WTC11 (cell line): Measurements from ENCODE around the gene GBP7. TPM values are rescaled to one million over a fixed set of nuclear protein-coding genes. Genes with fewer than 3 reads are reported as not detected.

Experiments used
- ATAC-seq: fragments of 200-7000 bp; cut with Tn5 transposase; 2 replicates; pipeline ENCODE4 v1.10.0; 2021; ENCODE audit warnings: mild to moderate bottlenecking, moderate library complexity
- CTCF ChIA-PET: fragments of 300-600 bp; sonication (Branson Sonifier 250); formaldehyde crosslinking; loops from one replicate; lab custom pipeline; 2021; ENCODE audit warnings: antibody characterized with exemption; lab: Charles Lee
- POLR2A ChIA-PET: fragments of 350-600 bp; sonication (Branson Sonifier 250); formaldehyde crosslinking; loops from one replicate; lab custom pipeline; 2021; ENCODE audit warnings: antibody characterized with exemption; lab: Charles Lee
- DNase-seq: peaks from one replicate; pipeline ENCODE4 v3.0.0; 2021; ENCODE audit warnings: low spot score
- H3K27ac Mint-ChIP-seq: 2 replicates; pipeline ENCODE4 v1.8.0; 2021; ENCODE audit warnings: mixed read lengths
- H3K27me3 Mint-ChIP-seq: 2 replicates; pipeline ENCODE4 v1.8.0; 2021; ENCODE audit warnings: low read depth, mild to moderate bottlenecking, moderate library complexity, mixed read lengths
- H3K36me3 Mint-ChIP-seq: 2 replicates; pipeline ENCODE4 v1.8.0; 2021; ENCODE audit warnings: mixed read lengths
- H3K4me1 Mint-ChIP-seq: 2 replicates; pipeline ENCODE4 v1.8.0; 2022; ENCODE audit warnings: mixed read lengths
- H3K4me3 Mint-ChIP-seq: 2 replicates; pipeline ENCODE4 v1.8.0; 2021; ENCODE audit warnings: mild to moderate bottlenecking, moderate library complexity, mixed read lengths
- H3K9me3 Mint-ChIP-seq: 2 replicates; pipeline ENCODE4 v1.8.0; 2021; ENCODE audit warnings: mixed read lengths
- ATF2 ChIP-seq: sonication (generic); formaldehyde crosslinking; IDR thresholded peaks from 2 replicates; pipeline ENCODE4 v1.8.1; 2022; ENCODE audit warnings: low read depth, missing genetic modification reagents, borderline replicate concordance
- ATF6 ChIP-seq: sonication (generic); formaldehyde crosslinking; IDR thresholded peaks from 2 replicates; pipeline ENCODE4 v1.8.1; 2023; ENCODE audit warnings: mild to moderate bottlenecking, missing genetic modification reagents
- CDX4 ChIP-seq: fragments of 250-450 bp; sonication (Bioruptor Pico); IDR thresholded peaks from 2 replicates; pipeline ENCODE4 v1.9.0; 2021; ENCODE audit warnings: moderate library complexity, mild to moderate bottlenecking, inconsistent platforms, borderline replicate concordance
- CTCF ChIP-seq: fragments of 200-600 bp; IDR thresholded peaks from 2 replicates; pipeline ENCODE4 v1.8.0; 2022; ENCODE audit warnings: antibody characterized with exemption
- E2F5 ChIP-seq: sonication (generic); formaldehyde crosslinking; IDR thresholded peaks from 2 replicates; pipeline ENCODE4 v1.8.1; 2022; ENCODE audit warnings: mild to moderate bottlenecking, moderate library complexity, missing genetic modification reagents
- ELF4 ChIP-seq: sonication (generic); formaldehyde crosslinking; IDR thresholded peaks from 2 replicates; pipeline ENCODE4 v1.8.1; 2022; ENCODE audit warnings: low read depth, mild to moderate bottlenecking, moderate library complexity, missing genetic modification reagents
- EMX1 ChIP-seq: fragments of 250-450 bp; sonication (Bioruptor Pico); IDR thresholded peaks from 2 replicates; pipeline ENCODE4 v1.8.0; 2021; ENCODE audit warnings: mild to moderate bottlenecking
- ETV6 ChIP-seq: sonication (generic); formaldehyde crosslinking; IDR thresholded peaks from 2 replicates; pipeline ENCODE4 v1.8.1; 2022; ENCODE audit warnings: mild to moderate bottlenecking, missing genetic modification reagents
- FOXP4 ChIP-seq: sonication (generic); formaldehyde crosslinking; IDR thresholded peaks from 2 replicates; pipeline ENCODE4 v1.8.0; 2022; ENCODE audit warnings: mild to moderate bottlenecking, missing genetic modification reagents
- JAZF1 ChIP-seq: fragments of 250-450 bp; sonication (Bioruptor Pico); IDR thresholded peaks from 2 replicates; pipeline ENCODE4 v1.9.0; 2021; ENCODE audit warnings: moderate library complexity, mild to moderate bottlenecking, inconsistent platforms
- MLX ChIP-seq: sonication (generic); formaldehyde crosslinking; IDR thresholded peaks from 2 replicates; pipeline ENCODE4 v1.8.1; 2023; ENCODE audit warnings: mild to moderate bottlenecking, missing genetic modification reagents, moderate library complexity
- USF1 ChIP-seq: sonication (generic); formaldehyde crosslinking; IDR thresholded peaks from 2 replicates; pipeline ENCODE4 v1.8.0; 2022; ENCODE audit warnings: mild to moderate bottlenecking, missing genetic modification reagents
- USF2 ChIP-seq: sonication (generic); formaldehyde crosslinking; IDR thresholded peaks from 2 replicates; pipeline ENCODE4 v1.8.1; 2023; ENCODE audit warnings: mild to moderate bottlenecking, missing genetic modification reagents, moderate library complexity
- ZBTB43 ChIP-seq: sonication (generic); formaldehyde crosslinking; IDR thresholded peaks from 2 replicates; pipeline ENCODE4 v1.8.1; 2023; ENCODE audit warnings: mild to moderate bottlenecking, missing genetic modification reagents
- ZNF219 ChIP-seq: sonication (generic); formaldehyde crosslinking; IDR thresholded peaks from 2 replicates; pipeline ENCODE4 v1.8.0; 2023; ENCODE audit warnings: missing genetic modification reagents, mild to moderate bottlenecking, borderline replicate concordance
- ZNF423 ChIP-seq: fragments of 250-450 bp; sonication (Bioruptor Pico); IDR thresholded peaks from 2 replicates; pipeline ENCODE4 v2.1.2; 2022; ENCODE audit warnings: mild to moderate bottlenecking, moderate library complexity
- ZSCAN18 ChIP-seq: fragments of 250-450 bp; sonication (Bioruptor Pico); IDR thresholded peaks from 2 replicates; pipeline ENCODE4 v2.1.2; 2022; ENCODE audit warnings: mild to moderate bottlenecking, moderate library complexity
- total RNA-seq: library from RNA; stranded (reverse); gene quantifications from 3 replicates; pipeline ENCODE4 v1.2.3, GENCODE V29; 2021

The GBP7 gene
- total RNA-seq, 1 experiment from 2014 or later: not detected

GRCh38 chr1:89166705-89167104 is 9.1 kb downstream of the GBP7 start (continued):
- TF ChIP-seq JAZF1 (no peak), FOXP4 (CRISPR knock-in tag) (no peak), E2F5 (CRISPR knock-in tag) (no peak), CTCF (no peak), ELF4 (CRISPR knock-in tag) (no peak), USF1 (CRISPR knock-in tag) (no peak), USF2 (CRISPR knock-in tag) (no peak), CDX4 (CRISPR knock-in tag) (no peak)

- ChIA-PET POLR2A (no interaction called here), CTCF (no interaction called here)
- ATAC-seq: no peak
- H3K9me3 Mint-ChIP-seq: peaks cover 8% of the 10 kb centered on the region
- no peaks in the 10 kb centered on the region for H3K27me3 Mint-ChIP-seq
- no peaks in the 10 kb centered on the region for H3K36me3 Mint-ChIP-seq
- no peaks in the 10 kb centered on the region for H3K4me1 Mint-ChIP-seq
- DNase-seq: no peak
- H3K4me3 Mint-ChIP-seq: no peak overlapping the region
- H3K27ac Mint-ChIP-seq: no peak overlapping the region
- TF ChIP-seq USF2 (CRISPR knock-in tag) (no peak), ATF2 (no peak), ZBTB43 (CRISPR knock-in tag) (no peak), ZSCAN18 (CRISPR knock-in tag) (no peak), ZNF423 (no peak), EMX1 (CRISPR knock-in tag) (no peak), CTCF (no peak), MLX (no peak), ZNF219 (no peak), ATF6 (CRISPR knock-in tag) (no peak), ETV6 (CRISPR knock-in tag) (no peak)
These were observed 10.0 kb downstream of the GBP7 start for GRCh38 chr1:89165811-89166210.
